HG03432 (cell line): ENCODE data around the gene NXPH3.

Experiments
- ATAC-seq: cut with Tn5 transposase; IDR thresholded peaks from one replicate; pipeline ENCODE4 v1.9.1; 2021; ENCODE audit warnings: mild to moderate bottlenecking, moderate library complexity; ENCODE audit not compliant: unreplicated experiment

Gene NXPH3

DNA sequence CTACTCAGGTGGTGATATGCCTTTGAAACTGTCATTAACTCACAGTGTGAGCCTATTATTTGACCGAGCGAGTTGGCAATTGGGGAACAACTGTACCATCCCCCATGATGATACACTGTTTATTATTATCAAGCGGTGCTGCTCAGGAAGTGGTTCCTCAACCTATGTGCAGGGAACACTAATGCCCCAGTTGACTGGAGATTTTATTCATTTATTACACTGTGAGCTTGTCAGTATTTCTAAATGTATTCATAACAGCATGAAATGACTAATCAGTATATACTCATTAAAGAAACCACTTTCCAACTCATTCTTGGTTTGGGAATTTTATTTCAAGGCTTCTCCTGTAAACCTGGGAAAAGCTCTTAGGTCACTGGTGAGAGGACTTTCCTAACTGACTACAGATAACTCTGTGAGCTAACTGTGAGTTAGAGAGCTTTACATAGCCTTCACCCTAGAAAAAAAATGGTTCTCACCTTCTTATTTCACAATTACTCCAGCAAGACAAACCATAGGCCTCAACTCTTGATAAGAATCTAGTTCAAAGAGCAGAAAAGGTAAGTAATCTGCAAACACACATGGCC is 42.4 kb downstream of the NXPH3 start:
- ATAC-seq = no peak

DNA sequence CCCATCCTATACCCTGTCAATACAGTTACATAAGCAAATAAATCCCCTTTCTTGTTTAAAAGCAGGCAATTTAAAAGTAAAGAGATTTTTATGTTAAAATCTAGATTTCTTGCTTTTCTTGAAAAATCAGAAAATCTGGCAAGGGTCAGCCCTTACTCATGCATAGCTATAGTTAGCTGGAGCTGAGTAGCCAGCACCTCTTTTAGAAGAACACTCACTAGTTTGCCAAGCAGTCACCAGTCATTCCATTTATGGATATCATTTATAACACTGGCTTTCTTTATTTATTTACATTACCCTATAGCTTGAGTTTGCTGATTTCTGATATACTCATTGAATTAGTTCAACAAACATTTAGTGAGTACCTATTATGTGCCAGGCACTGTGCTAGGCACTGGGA is 45.7 kb downstream of the NXPH3 start:
- ATAC-seq = no peak

GRCh38 chr17:49621946-49622529 is 46.4 kb downstream of the NXPH3 start:
- no peak for ATAC-seq

DNA sequence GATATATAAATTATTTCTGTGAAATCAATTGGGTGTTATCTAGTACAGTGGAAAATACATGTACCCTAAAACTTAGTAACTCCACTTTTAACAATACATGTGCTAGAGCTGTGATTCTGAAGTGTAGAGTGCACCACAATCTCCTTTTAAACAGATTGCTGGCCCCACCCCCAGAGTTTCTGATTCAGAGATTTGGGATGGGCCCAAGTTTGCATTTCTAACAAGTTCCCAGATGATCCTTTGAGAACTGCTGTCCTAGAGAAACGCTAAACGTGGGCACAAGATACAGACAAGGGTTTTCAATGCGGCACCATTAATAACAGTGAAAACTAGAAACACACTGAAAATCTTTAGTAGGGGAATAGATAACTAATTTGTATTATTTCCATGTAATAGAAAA is 49.2 kb downstream of the NXPH3 start:
- ATAC-seq = no peak

- ATAC-seq = no peak
Measured at GRCh38 chr17:49629447-49629846, 53.8 kb downstream of the NXPH3 start.

- no peak for ATAC-seq
Measured at GRCh38 chr17:49630113-49630900, 54.6 kb downstream of the NXPH3 start.

DNA sequence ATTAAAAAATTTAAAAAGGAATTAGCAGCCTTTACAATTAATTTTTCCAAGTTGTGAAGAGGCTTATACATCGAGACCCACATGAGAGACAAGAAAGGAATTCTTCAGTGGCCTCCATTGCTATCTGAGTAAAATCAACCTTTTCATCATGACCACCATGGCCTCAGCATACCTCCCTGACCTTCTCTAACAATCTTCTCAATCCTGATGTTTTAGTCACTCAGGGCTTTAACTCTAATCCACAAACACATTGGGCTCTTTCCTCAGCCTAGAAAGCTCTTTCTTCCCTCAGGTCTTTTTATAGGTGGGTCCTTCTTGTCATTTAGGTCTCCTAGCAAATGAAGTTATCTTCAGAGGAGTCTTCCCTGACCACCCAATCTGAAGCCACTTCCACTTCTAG is 55.8 kb downstream of the NXPH3 start:
- ATAC-seq = no peak
